Heart left ventricle (tissue), 16 donors: ENCODE measurements around the gene ZSCAN25. TPM values are rescaled to one million over a fixed set of nuclear protein-coding genes. Genes with fewer than 3 reads are reported as not detected.
"Not testable (repeated sequence)": the region's sequence is repeated elsewhere in the genome, so short reads cannot be mapped to it uniquely, and the experiment has no call there.

Source experiments
- ATAC-seq, 4 donors: fragments of 200-7000 bp; cut with Tn5 transposase; one replicate each; pipeline ENCODE4 v1.9.1; 2020 to 2022; ENCODE audit warnings: moderate library complexity in 4 of 4, mild to moderate bottlenecking in 3 of 4, moderate number of reproducible peaks in 1 of 4
- DNase-seq, 5 donors: peaks; one replicate each; pipeline ENCODE4 v3.0.0-alpha.2; 2020
- H3K27ac ChIP-seq, 12 donors: fragments of 200-600 bp; sonication (generic) in 4 of 12; one replicate each; pipeline versions ENCODE4 v1.5.0 to v1.8.0; 2016 to 2022; ENCODE audit warnings: mild to moderate bottlenecking in 2 of 12
- H3K27me3 ChIP-seq, 9 donors: fragments of 200-600 bp; sonication (generic) in 2 of 9; one replicate each; pipeline versions ENCODE4 v1.5.1 to v1.8.0; 2016 to 2022; ENCODE audit warnings: mild to moderate bottlenecking in 3 of 9
- H3K36me3 ChIP-seq, 9 donors: fragments of 200-600 bp; sonication (generic) in 2 of 9; one replicate each; pipeline versions ENCODE4 v1.5.0 to v1.8.0; 2018 to 2022; ENCODE audit warnings: mild to moderate bottlenecking in 2 of 9
- H3K4me1 ChIP-seq, 12 donors: fragments of 200-600 bp; sonication (generic) in 4 of 12; one replicate each; pipeline versions ENCODE4 v1.5.0 to v1.8.0; 2016 to 2022; ENCODE audit warnings: mild to moderate bottlenecking in 3 of 12
- H3K4me3 ChIP-seq, 12 donors: fragments of 200-600 bp; sonication (generic) in 4 of 12; one replicate each; pipeline versions ENCODE4 v1.5.0 to v1.8.0; 2017 to 2022; ENCODE audit warnings: mild to moderate bottlenecking in 9 of 12, moderate library complexity in 4 of 12
- H3K9me3 ChIP-seq, 12 donors: fragments of 200-600 bp; sonication (generic) in 4 of 12; one replicate each; pipeline versions ENCODE4 v1.5.0 to v1.8.0; 2016 to 2022; ENCODE audit warnings: mild to moderate bottlenecking in 1 of 12
- CTCF ChIP-seq, 12 donors: fragments of 200-600 bp; sonication (generic) in 4 of 12; IDR thresholded peaks; one replicate each; pipeline versions ENCODE4 v1.5.0 to v1.8.0; 2018 to 2022; ENCODE audit warnings: antibody characterized with exemption in 12 of 12, mild to moderate bottlenecking in 5 of 12
- POLR2A ChIP-seq, 2 donors: fragments of 450-650 bp; IDR thresholded peaks; one replicate each; pipeline ENCODE4 v1.6.1; 2017; ENCODE audit warnings: antibody characterized with exemption in 2 of 2, mild to moderate bottlenecking in 2 of 2, moderate library complexity in 2 of 2
- WGBS, 4 donors: extraction: QIAGEN DNeasy Blood & Tissue Kit in 2 of 4; methylation state at CpG; one replicate each; pipeline versions ENCODE4 v1.1.5 to v1.1.7; 2013 to 2018; 5-methylcytosine and 5-hydroxymethylcytosine counted together
- intact Hi-C, 10 donors: fragments of 100-400 bp; cut with DNase I; formaldehyde crosslinking; loops; one replicate each; pipeline versions ENCODE4 v1.11.1 to v1.14.2; 2022
- polyA plus RNA-seq, 2 donors: library from polyadenylated mRNA; stranded (reverse); fragments of 200-250 nt; gene quantifications; one replicate each; pipeline ENCODE4 v1.2.3, GENCODE V29; 2013
- total RNA-seq, 9 donors: library from RNA; depleted of rRNA in 2 of 9; stranded (reverse); fragments of >200 nt in 2 of 9; fragmentation: NEBNext Ultra II Directional in 3 of 9; extraction: Animal tissue kit (Norgen Biotek cat#: 25700) in 3 of 9; gene quantifications; one replicate each; pipeline versions ENCODE4 v1.1.0 to v1.2.4, GENCODE V29; 2016 to 2023
- donor health status: ischemic (EF 13 %, LVEDD 7.1; RV severe dilation, severe dysfunction).
- donor health status: healthy with polysubstance abuse.
- donor health status: DM: no; HTN: yes; CAD: no.
- donor health status: DM: no; HTN: no; CAD: no.
- donor health status: ischemic (EF 25% LVEDD 6.9; RV normal size, moderate dysfunction).
- donor health status: ischemic (EF 25% LVEDD 5.7; RV mildly dilated, moderate dysfunction).
- donor health status: healthy.
- donor health status: DM: yes; HTN: yes; CAD: no.
- donor health status: ischemic (EF 35%, LVEDD 5.7; RV mildly dilated, moderate dysfunction).
- donor health status: nonischemic (EF 11% LVEDD 7.7; RV severe dilation, severe dysfunction).
- donor health status: DM: yes; HTN: yes; CAD: no.
- donor health status: PGD.
- donor health status: ischemic (EF 29% LVEDD 5.4; RV normal size, mild dysfunction).
- donor health status: nonischemic (EF 23%, LVEDD 6.1; RV moderate dilation, normal function).

The ZSCAN25 gene
- total and polyA plus RNA-seq, 11 donors = 3.4 to 12.0 (median 8.2) TPM

DNA sequence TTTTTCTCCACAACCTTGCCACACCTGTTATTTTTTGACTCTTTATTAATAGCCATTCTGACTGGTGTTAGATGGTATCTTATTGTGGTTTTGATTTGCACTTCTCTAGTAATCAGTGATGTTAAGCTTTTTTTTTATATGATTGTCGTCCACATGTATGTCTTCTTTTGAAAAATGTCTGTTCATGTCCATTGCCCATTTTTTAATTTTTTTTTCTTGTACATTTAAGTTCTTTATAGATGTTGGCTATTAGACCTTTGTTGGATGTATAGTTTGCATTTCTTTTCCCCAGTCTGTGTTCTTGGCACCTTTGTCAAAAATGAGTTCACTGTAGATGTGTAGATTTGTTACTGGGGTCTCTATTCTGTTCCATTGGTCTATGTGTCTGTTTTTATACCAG is 28.8 kb downstream of the ZSCAN25 start:
- no peak for ATAC-seq

GRCh38 chr7:99648843-99649242 is 32.1 kb downstream of the ZSCAN25 start:
- Histone ChIP-seq H3K36me3 (peaks cover 0 to 17% (median 4%) of the 10 kb centered on the region in 9 donors), H3K4me1 (no peaks in the 10 kb centered on the region), H3K9me3 (peaks cover 0 to 12% (median 0%) of the 10 kb centered on the region in 12 donors), H3K4me3 (no peak overlapping the region), H3K27ac (no peak overlapping the region), H3K27me3 (no peaks in the 10 kb centered on the region)
- intact Hi-C loops = no loop called here
- ATAC-seq (no peak), DNase-seq (no peak)
- TF ChIP-seq POLR2A (IDR thresholded peaks at IDR 0.05) (no peak), CTCF (IDR thresholded peaks at IDR 0.05) (no peak)
- 94 to 100% (median 96%) methylated on average over 2 of the region's 2 CpGs for WGBS, 4 donors

More for the DNA sequence above, 28.8 kb downstream of the ZSCAN25 start:
- no peaks in the 10 kb centered on the region for H3K27me3 ChIP-seq
- DNase-seq = no peak
- intact Hi-C loops = no loop called here
- H3K4me1 ChIP-seq = no peaks in the 10 kb centered on the region
- H3K36me3 ChIP-seq = peaks cover 0 to 19% (median 4%) of the 10 kb centered on the region in 9 donors
- no peak overlapping the region for H3K27ac ChIP-seq
- 96 to 100% (median 97%) methylated on average over 1 of the region's 1 CpG for WGBS, 4 donors
- H3K9me3 ChIP-seq = peaks cover 0 to 12% (median 0%) of the 10 kb centered on the region in 12 donors
- TF ChIP-seq CTCF (IDR thresholded peaks at IDR 0.05) (no peak), POLR2A (IDR thresholded peaks at IDR 0.05) (no peak)
- H3K4me3 ChIP-seq = no peak overlapping the region

DNA sequence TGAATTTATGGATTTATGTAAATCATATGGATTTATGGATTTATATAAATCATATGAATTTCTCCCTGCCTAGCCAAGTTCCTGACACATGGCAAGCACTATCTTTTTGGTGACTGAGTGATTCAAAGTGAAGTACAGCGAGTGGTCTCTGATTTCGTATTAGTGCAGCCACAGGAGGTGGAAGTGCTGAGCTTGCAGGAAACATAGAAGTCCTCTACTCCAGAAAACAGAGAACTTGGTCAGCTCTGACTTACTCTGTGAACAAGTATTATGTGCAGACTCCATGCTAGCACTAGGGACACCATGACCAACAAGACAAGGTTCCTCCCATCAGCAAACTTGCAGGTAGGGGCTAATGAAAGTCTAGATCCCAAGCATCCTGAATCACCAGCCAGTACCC is 34.5 kb downstream of the ZSCAN25 start:
- intact Hi-C loops = no loop called here
- no peaks in the 10 kb centered on the region for H3K4me1 ChIP-seq
- no peak overlapping the region for H3K4me3 ChIP-seq
- ATAC-seq = no peak
- peaks cover 0 to 8% (median 0%) of the 10 kb centered on the region in 12 donors for H3K9me3 ChIP-seq
- no peak overlapping the region for H3K27ac ChIP-seq
- no peaks in the 10 kb centered on the region for H3K27me3 ChIP-seq
- WGBS, 4 donors = 87 to 97% (median 95%) methylated on average over 2 of the region's 2 CpGs
- H3K36me3 ChIP-seq = peaks cover 0 to 10% (median 0%) of the 10 kb centered on the region in 9 donors
- DNase-seq = no peak
- no peak for TF ChIP-seq POLR2A (IDR thresholded peaks at IDR 0.05)
- TF ChIP-seq CTCF (IDR thresholded peaks at IDR 0.05) = no peak

GRCh38 chr7:99652671-99653070 is 35.9 kb downstream of the ZSCAN25 start:
- DNase-seq (no peak), ATAC-seq (no peak)
- H3K27me3 ChIP-seq = no peaks in the 10 kb centered on the region
- WGBS, 4 donors = 91 to 99% (median 95%) methylated on average over 2 of the region's 2 CpGs
- H3K4me1 ChIP-seq = no peaks in the 10 kb centered on the region
- peaks cover 0 to 8% (median 0%) of the 10 kb centered on the region in 12 donors for H3K9me3 ChIP-seq
- TF ChIP-seq CTCF (IDR thresholded peaks at IDR 0.05) (no peak), POLR2A (IDR thresholded peaks at IDR 0.05) (no peak)
- peaks cover 0 to 6% (median 0%) of the 10 kb centered on the region in 9 donors for H3K36me3 ChIP-seq
- H3K4me3 ChIP-seq = no peak overlapping the region
- intact Hi-C loops = no loop called here
- H3K27ac ChIP-seq = no peak overlapping the region

GRCh38 chr7:99653269-99653668 is 36.5 kb downstream of the ZSCAN25 start:
- H3K9me3 ChIP-seq, H3K4me1 ChIP-seq, H3K27ac ChIP-seq, ATAC-seq, H3K4me3 ChIP-seq, DNase-seq, H3K27me3 ChIP-seq, intact Hi-C loops, H3K36me3 ChIP-seq: not testable (repeated sequence)
- WGBS, 4 donors = 94 to 98% (median 97%) methylated on average over 4 of the region's 4 CpGs
